K562 (cell line): Measurements from ENCODE around the gene LAMC1. TPM values are rescaled to one million over a fixed set of nuclear protein-coding genes. Genes with fewer than 3 reads are reported as not detected.

Experiments used
- ATAC-seq: fragments of 200-7000 bp; cut with Tn5 transposase; 3 replicates; pipeline ENCODE4 v1.9.1; 2020; ENCODE audit warnings: moderate library complexity
- BruUV-seq: library from RNA; stranded (reverse); fragments of 400-500 nt; replicated peaks from 2 replicates; lab custom pipeline; 2021; lab: Mats Ljungman, UMichigan
- CTCF ChIA-PET: fragments of 300-600 bp; formaldehyde crosslinking; extraction: SDS; loops from one replicate; lab custom pipeline; 2021; ENCODE audit warnings: low intra/inter-chr PET ratio; lab: Yijun Ruan, JAX
- POLR2A ChIA-PET: fragments of 300-600, 350-650 bp; sonication (Branson Sonifier 250); formaldehyde crosslinking; extraction: SDS; loops from one replicate; lab custom pipeline; 2021; ENCODE audit warnings: antibody characterized with exemption, inconsistent platforms; lab: Yijun Ruan, JAX
- DNase-seq, 4 experiments: peaks; one replicate each; pipeline versions ENCODE4 v3.0.0 to v3.0.0-alpha.2; 2011 to 2018; ENCODE audit warnings: low spot score in 3 of 4, mixed read lengths in 3 of 4; ENCODE audit errors: extremely low read depth in 1 of 4
- FAIRE-seq: peaks from 2 replicates; lab custom pipeline; 2011; peaks lifted over from hg19 to GRCh38; lab: Jason Lieb, UNC
- H2AFZ ChIP-seq: 2 replicates; pipeline ENCODE4 v1.6.0; 2011; ENCODE audit warnings: low read depth, low read length, control low read depth, inconsistent platforms
- H3K27ac ChIP-seq: fragments of 200-600 bp; 3 replicates; pipeline ENCODE4 v1.8.0; 2011; ENCODE audit warnings: low read depth, mild to moderate bottlenecking, control low read depth, inconsistent platforms, low read length, moderate library complexity, mixed read lengths; ENCODE audit errors: extremely low read depth
- H3K27me3 ChIP-seq, 2 experiments: fragments of 300-600 bp in 1 of 2; 2 replicates in 1 of 2; 3 replicates in 1 of 2; pipeline versions ENCODE4 v1.6.0 to v1.8.0; 2011; ENCODE audit warnings: inconsistent platforms in 2 of 2, low read length in 2 of 2, mild to moderate bottlenecking in 1 of 2, mixed read lengths in 1 of 2, moderate library complexity in 1 of 2; ENCODE audit not compliant: control insufficient read depth in 2 of 2, insufficient read depth in 2 of 2
- H3K36me3 ChIP-seq: fragments of 300-600 bp; 3 replicates; pipeline ENCODE4 v1.8.0; 2011; ENCODE audit warnings: mild to moderate bottlenecking, low read length, inconsistent platforms; ENCODE audit not compliant: control insufficient read depth, insufficient read depth
- H3K4me1 ChIP-seq, 2 experiments: fragments of 200-600 bp in 1 of 2; replicated peaks in 1 of 2; 2 replicates in 1 of 2; 3 replicates in 1 of 2; pipeline versions ENCODE4 v1.5.1 to v1.8.0; 2011; ENCODE audit warnings: inconsistent platforms in 2 of 2, low read length in 2 of 2, mild to moderate bottlenecking in 1 of 2, mixed read lengths in 1 of 2, moderate library complexity in 1 of 2; ENCODE audit not compliant: control insufficient read depth in 2 of 2, insufficient read depth in 2 of 2
- H3K4me2 ChIP-seq: 2 replicates; pipeline ENCODE4 v1.6.1; 2011; ENCODE audit warnings: low read length, control low read depth, inconsistent platforms, mixed read lengths; ENCODE audit not compliant: insufficient read depth
- H3K4me3 ChIP-seq: fragments of 200-600 bp; sonication (generic), shearing (Covaris generic); 2 replicates; pipeline ENCODE4 v1.5.1; 2016; ENCODE audit warnings: control low read depth, inconsistent platforms
- H3K79me2 ChIP-seq: fragments of 200-600 bp; 3 replicates; pipeline ENCODE4 v1.8.0; 2011; ENCODE audit warnings: low read length, inconsistent platforms; ENCODE audit not compliant: control insufficient read depth, insufficient read depth
- H3K9ac ChIP-seq, 2 experiments: 2 replicates each; pipeline versions ENCODE4 v1.6.0 to v1.6.1; 2011; ENCODE audit warnings: low read depth in 2 of 2, low read length in 2 of 2, control low read depth in 1 of 2, inconsistent platforms in 1 of 2, mild to moderate bottlenecking in 1 of 2, mixed read lengths in 1 of 2; ENCODE audit not compliant: insufficient read depth in 1 of 2
- H3K9me1 ChIP-seq: one replicate; pipeline ENCODE4 v1.6.0; 2011; ENCODE audit warnings: inconsistent platforms, mild to moderate bottlenecking, low read length, moderate library complexity; ENCODE audit not compliant: control insufficient read depth, insufficient read depth
- H3K9me3 ChIP-seq: replicated peaks from 2 replicates; pipeline ENCODE4 v1.5.1; 2011; ENCODE audit warnings: low read depth, low read length, inconsistent platforms; ENCODE audit not compliant: control insufficient read depth, insufficient read depth
- H4K20me1 ChIP-seq: replicated peaks from 2 replicates; pipeline ENCODE4 v1.6.1; 2011; ENCODE audit warnings: low read length, inconsistent platforms, mixed read lengths; ENCODE audit not compliant: control insufficient read depth, insufficient read depth
- CREBBP ChIP-seq: IDR thresholded peaks from one replicate; pipeline ENCODE4 v1.6.1; 2012; ENCODE audit warnings: low read depth, mild to moderate bottlenecking, control low read depth, inconsistent platforms, low read length
- DNMT1 ChIP-seq: fragments of 450-650 bp; IDR thresholded peaks from 2 replicates; pipeline ENCODE4 v1.6.1; 2016; ENCODE audit warnings: antibody characterized with exemption, mild to moderate bottlenecking
- NFRKB ChIP-seq: fragments of 450-650 bp; IDR thresholded peaks from 2 replicates; pipeline ENCODE4 v1.6.1; 2016; ENCODE audit warnings: low read depth
- SMAD3 ChIP-seq: fragments of 450-650 bp; formaldehyde crosslinking; conservative IDR thresholded peaks from 2 replicates; pipeline ENCODE4 v1.4.0; 2020; ENCODE audit warnings: mild to moderate bottlenecking
- ZNF212 ChIP-seq: fragments of 450-650 bp; formaldehyde crosslinking; IDR thresholded peaks from 2 replicates; pipeline ENCODE4 v1.4.0; 2020; ENCODE audit warnings: mild to moderate bottlenecking
- ZNF436 ChIP-seq: fragments of 250-450, 450-650 bp; sonication (Bioruptor Pico); formaldehyde crosslinking; IDR thresholded peaks from 2 replicates; pipeline ENCODE4 v1.7.0; 2020; ENCODE audit warnings: mild to moderate bottlenecking
- ZNF512 ChIP-seq: IDR thresholded peaks from 2 replicates; pipeline ENCODE4 v1.6.1; 2016; ENCODE audit warnings: missing genetic modification characterization, missing compliant biosample characterization
- ZNF707 ChIP-seq: fragments of 250-450 bp; sonication (Bioruptor Pico); conservative IDR thresholded peaks from 2 replicates; pipeline ENCODE4 v1.8.0; 2022; ENCODE audit warnings: inconsistent platforms, mild to moderate bottlenecking, moderate library complexity
- ZNF830 ChIP-seq: fragments of 250-450 bp; sonication (Bioruptor Pico); IDR thresholded peaks from 2 replicates; pipeline ENCODE4 v1.5.0; 2021; ENCODE audit warnings: mild to moderate bottlenecking
- WGBS: fragments of 100-300 bp; shearing (Covaris generic); methylation state at CpG from one replicate; pipeline ENCODE4 v1.1.6; 2016; ENCODE audit warnings: low coverage, mixed read lengths; ENCODE audit not compliant: insufficient coverage; ENCODE audit errors: missing lambda C conversion rate; 5-methylcytosine and 5-hydroxymethylcytosine counted together
- in situ Hi-C: fragments of 300-500 bp; cut with MboI; formaldehyde crosslinking; loops from 4 replicates; pipeline ENCODE4 v1.15.0; 2018; ENCODE audit warnings: inconsistent platforms, mixed read lengths
- intact Hi-C: fragments of 100-400 bp; cut with micrococcal nuclease; formaldehyde crosslinking; loops from 2 replicates; pipeline ENCODE4 v1.14.2; 2022
- polyA plus RNA-seq, 8 experiments: library from polyadenylated mRNA; depleted of rRNA in 4 of 8; stranded (reverse) in 5 of 8; unstranded in 3 of 8; fragments of >200 nt; fragmentation: Nextera tagmentation in 2 of 8; fragmentation: Illumina TruSeq in 1 of 8; extraction: Ambion mirVana in 2 of 8; extraction: Trizol in 1 of 8; gene quantifications; 2 replicates each; pipeline versions ENCODE4 v1.2.1 to v1.2.3, GENCODE V29; 2011 to 2014; ENCODE audit warnings: inconsistent platforms in 1 of 8, missing spikeins in 1 of 8
- total RNA-seq, 7 experiments: library from RNA; depleted of rRNA in 6 of 7; stranded (reverse); fragments of >200 nt in 6 of 7; fragmentation: Illumina TruSeq in 2 of 7; extraction: Trizol in 2 of 7; gene quantifications; 2 replicates each; pipeline versions ENCODE4 v1.2.1 to v1.2.3, GENCODE V29; 2011 to 2021; ENCODE audit warnings: low replicate concordance in 1 of 7

LAMC1 gene
- total and polyA plus RNA-seq, 9 of the 15 experiments (the other 6 are each of a cell fraction or from before 2014, with no cell fraction given) = 0.07 to 0.71 (median 0.13) TPM; not detected in 2

GRCh38 chr1:183106166-183106565 is 82.9 kb downstream of the LAMC1 start:
- WGBS = 0% methylated on average over 4 of the region's 4 CpGs
- Histone ChIP-seq H3K4me2 (no peak overlapping the region), H3K27me3 (peaks cover 15 to 16% of the 10 kb centered on the region in 2 experiments), H2AFZ (no peak overlapping the region), H3K27ac (no peak overlapping the region), H3K4me3 (no peak overlapping the region), H3K4me1 (no peaks in the 10 kb centered on the region), H4K20me1 (no peaks in the 10 kb centered on the region), H3K9ac (no peak overlapping the region), H3K9me1 (no peaks in the 10 kb centered on the region), H3K36me3 (no peaks in the 10 kb centered on the region), H3K9me3 (no peaks in the 10 kb centered on the region), H3K79me2 (no peaks in the 10 kb centered on the region)
- ChIA-PET CTCF (no interaction called here), POLR2A (interaction anchor here (0.9 to 1.0 kb wide), 2 partner anchors 18 to 73 kb away, joined by 3 to 4 read pairs; no protein-coding TSS in a partner anchor)
- TF ChIP-seq ZNF212 (CRISPR knock-in tag) (no peak), CREBBP (no peak), ZNF830 (CRISPR knock-in tag) (no peak), SMAD3 (no peak), NFRKB (no peak), DNMT1 (no peak), ZNF436 (CRISPR knock-in tag) (no peak), ZNF707 (CRISPR knock-in tag) (no peak), ZNF512 (tag) (no peak)
- in situ Hi-C loops = no loop called here
- ATAC-seq = no peak
- BruUV-seq = no TSS peak
- intact Hi-C loops = no loop called here
- no peak for DNase-seq
- no peak for FAIRE-seq
